Stimulated activated memory B cell treated with anti-CD40 and anti-IgM and Interleukin-4, amounts not matched to agents 10 μg/mL and 1 μg/mL and 100 μg/mL, for 72 hours (primary cell): ENCODE measurements around the gene CHST14.
A peak's percentile ranks its signal among the peaks of the same experiment; 100 is the strongest.

Experiments used
- ATAC-seq: fragments of 150-1000 bp; cut with Tn5 transposase; 2 replicates; pipeline ENCODE4 v1.10.0; 2021
- H3K27ac Mint-ChIP-seq: one replicate; pipeline ENCODE4 v1.8.0; 2022; ENCODE audit warnings: mild to moderate bottlenecking, mixed read lengths
- H3K27me3 Mint-ChIP-seq: one replicate; pipeline ENCODE4 v1.8.0; 2022; ENCODE audit warnings: mixed read lengths
- H3K36me3 Mint-ChIP-seq: one replicate; pipeline ENCODE4 v1.8.0; 2022; ENCODE audit warnings: mixed read lengths
- H3K4me1 Mint-ChIP-seq: one replicate; pipeline ENCODE4 v1.8.0; 2022; ENCODE audit warnings: mixed read lengths
- H3K4me3 Mint-ChIP-seq: one replicate; pipeline ENCODE4 v1.8.0; 2022; ENCODE audit warnings: mild to moderate bottlenecking, moderate library complexity, mixed read lengths
- H3K9me3 Mint-ChIP-seq: one replicate; pipeline ENCODE4 v1.8.0; 2022; ENCODE audit warnings: mixed read lengths

CHST14 gene

GRCh38 chr15:40437752-40438687 is 32.8 kb upstream of the CHST14 start:
- Mint-ChIP-seq H3K9me3 (no peaks in the 10 kb centered on the region), H3K4me1 (peaks cover 57% of the 10 kb centered on the region), H3K36me3 (no peaks in the 10 kb centered on the region), H3K27ac (no peak overlapping the region), H3K27me3 (peaks cover 47% of the 10 kb centered on the region), H3K4me3 (no peak overlapping the region)
- ATAC-seq, result no peak

GRCh38 chr15:40438712-40439111 is 32.1 kb upstream of the CHST14 start:
- peaks cover 47% of the 10 kb centered on the region for H3K27me3 Mint-ChIP-seq
- no peak overlapping the region for H3K4me3 Mint-ChIP-seq

GRCh38 chr15:40439461-40439959 is 31.3 kb upstream of the CHST14 start:
- Mint-ChIP-seq H3K4me3 (peak overlapping the region; percentile 97), H3K4me1 (peaks cover 72% of the 10 kb centered on the region), H3K36me3 (no peaks in the 10 kb centered on the region), H3K9me3 (no peaks in the 10 kb centered on the region), H3K27me3 (peaks cover 47% of the 10 kb centered on the region), H3K27ac (peak overlapping the region; percentile 87)
- no peak for ATAC-seq

More at GRCh38 chr15:40438712-40439111, 32.1 kb upstream of the CHST14 start:
- no peak for ATAC-seq
- Mint-ChIP-seq H3K36me3 (no peaks in the 10 kb centered on the region), H3K27ac (no peak overlapping the region), H3K4me1 (peaks cover 64% of the 10 kb centered on the region), H3K9me3 (no peaks in the 10 kb centered on the region)

GRCh38 chr15:40439960-40440742 is 30.6 kb upstream of the CHST14 start:
- H3K4me1 Mint-ChIP-seq, result peaks cover 78% of the 10 kb centered on the region
- no peaks in the 10 kb centered on the region for H3K36me3 Mint-ChIP-seq
- ATAC-seq, result no peak
- peak overlapping the region; percentile 87 for H3K27ac Mint-ChIP-seq
- no peaks in the 10 kb centered on the region for H3K9me3 Mint-ChIP-seq
- peaks cover 47% of the 10 kb centered on the region for H3K27me3 Mint-ChIP-seq
- H3K4me3 Mint-ChIP-seq, result peak overlapping the region; percentile 97

- peaks cover 45% of the 10 kb centered on the region for H3K27me3 Mint-ChIP-seq
- peak within 1 kb of the TSS; percentile 87 for H3K27ac Mint-ChIP-seq
- no peaks in the 10 kb centered on the region for H3K9me3 Mint-ChIP-seq
- H3K4me1 Mint-ChIP-seq, result peaks cover 79% of the 10 kb centered on the region
- peak within 1 kb of the TSS; percentile 97 for H3K4me3 Mint-ChIP-seq
- peak; percentile 95 for ATAC-seq
- no peaks in the 10 kb centered on the region for H3K36me3 Mint-ChIP-seq
These were observed 29.8 kb upstream of the CHST14 start, which contains the start of gene BAHD1 for GRCh38 chr15:40440743-40441564. Gene BAHD1, plus strand, starts transcription at chr15:40440953. Its CDS starts 17,512 bp downstream, at chr15:40458465.

- Mint-ChIP-seq H3K36me3 (no peaks in the 10 kb centered on the region), H3K4me1 (peaks cover 71% of the 10 kb centered on the region), H3K27ac (no peak overlapping the region), H3K4me3 (peak overlapping the region; percentile 88), H3K9me3 (no peaks in the 10 kb centered on the region), H3K27me3 (peaks cover 36% of the 10 kb centered on the region)
- ATAC-seq, result peak; percentile 0
These were observed 28.9 kb upstream of the CHST14 start for GRCh38 chr15:40441565-40442531.

- Mint-ChIP-seq H3K27me3 (peaks cover 22% of the 10 kb centered on the region), H3K27ac (no peak overlapping the region), H3K36me3 (no peaks in the 10 kb centered on the region), H3K4me1 (peaks cover 58% of the 10 kb centered on the region), H3K4me3 (peak overlapping the region; percentile 88), H3K9me3 (no peaks in the 10 kb centered on the region)
- ATAC-seq, result no peak
These were observed 27.5 kb upstream of the CHST14 start for GRCh38 chr15:40443255-40443654.

- no peaks in the 10 kb centered on the region for H3K9me3 Mint-ChIP-seq
- H3K27me3 Mint-ChIP-seq, result peaks cover 16% of the 10 kb centered on the region
- peak overlapping the region; percentile 19 for H3K4me3 Mint-ChIP-seq
- H3K36me3 Mint-ChIP-seq, result no peaks in the 10 kb centered on the region
- ATAC-seq, result no peak
- H3K27ac Mint-ChIP-seq, result no peak overlapping the region
- H3K4me1 Mint-ChIP-seq, result peaks cover 53% of the 10 kb centered on the region
These were observed 26.9 kb upstream of the CHST14 start for GRCh38 chr15:40443846-40444245.

- H3K27ac Mint-ChIP-seq, result no peak overlapping the region
- ATAC-seq, result no peak
- no peaks in the 10 kb centered on the region for H3K9me3 Mint-ChIP-seq
- H3K27me3 Mint-ChIP-seq, result peaks cover 7% of the 10 kb centered on the region
- no peaks in the 10 kb centered on the region for H3K36me3 Mint-ChIP-seq
- H3K4me3 Mint-ChIP-seq, result no peak overlapping the region
- H3K4me1 Mint-ChIP-seq, result peaks cover 52% of the 10 kb centered on the region
These were observed 26.0 kb upstream of the CHST14 start for GRCh38 chr15:40444736-40445135.

- no peaks in the 10 kb centered on the region for H3K9me3 Mint-ChIP-seq
- H3K27me3 Mint-ChIP-seq, result no peaks in the 10 kb centered on the region
- H3K27ac Mint-ChIP-seq, result no peak overlapping the region
- H3K4me3 Mint-ChIP-seq, result no peak overlapping the region
- peaks cover 53% of the 10 kb centered on the region for H3K4me1 Mint-ChIP-seq
- no peak for ATAC-seq
- H3K36me3 Mint-ChIP-seq, result no peaks in the 10 kb centered on the region
These were observed 25.3 kb upstream of the CHST14 start for GRCh38 chr15:40445421-40445922.

GRCh38 chr15:40446144-40446543 is 24.6 kb upstream of the CHST14 start:
- Mint-ChIP-seq H3K9me3 (no peaks in the 10 kb centered on the region), H3K27ac (no peak overlapping the region), H3K4me3 (no peak overlapping the region), H3K27me3 (no peaks in the 10 kb centered on the region), H3K4me1 (peaks cover 56% of the 10 kb centered on the region), H3K36me3 (no peaks in the 10 kb centered on the region)
- no peak for ATAC-seq

GRCh38 chr15:40448354-40448753 is 22.4 kb upstream of the CHST14 start:
- no peak overlapping the region for H3K4me3 Mint-ChIP-seq
- H3K9me3 Mint-ChIP-seq, result no peaks in the 10 kb centered on the region
- no peak overlapping the region for H3K27ac Mint-ChIP-seq
- ATAC-seq, result no peak
- no peaks in the 10 kb centered on the region for H3K27me3 Mint-ChIP-seq
- peaks cover 67% of the 10 kb centered on the region for H3K4me1 Mint-ChIP-seq
- H3K36me3 Mint-ChIP-seq, result no peaks in the 10 kb centered on the region

GRCh38 chr15:40449275-40449674 is 21.5 kb upstream of the CHST14 start:
- Mint-ChIP-seq H3K36me3 (no peaks in the 10 kb centered on the region), H3K4me1 (peaks cover 67% of the 10 kb centered on the region)

More at GRCh38 chr15:40449275-40449674, 21.5 kb upstream of the CHST14 start:
- Mint-ChIP-seq H3K4me3 (no peak overlapping the region), H3K9me3 (no peaks in the 10 kb centered on the region), H3K27ac (no peak overlapping the region), H3K27me3 (no peaks in the 10 kb centered on the region)
- no peak for ATAC-seq
